ENCODE results near the gene DLG2. TPM values are rescaled to one million over a fixed set of nuclear protein-coding genes. Genes with fewer than 3 reads are reported as not detected.

Gene DLG2
- total RNA-seq, 1 donor from 2014 or later = 5.9 TPM

DNA sequence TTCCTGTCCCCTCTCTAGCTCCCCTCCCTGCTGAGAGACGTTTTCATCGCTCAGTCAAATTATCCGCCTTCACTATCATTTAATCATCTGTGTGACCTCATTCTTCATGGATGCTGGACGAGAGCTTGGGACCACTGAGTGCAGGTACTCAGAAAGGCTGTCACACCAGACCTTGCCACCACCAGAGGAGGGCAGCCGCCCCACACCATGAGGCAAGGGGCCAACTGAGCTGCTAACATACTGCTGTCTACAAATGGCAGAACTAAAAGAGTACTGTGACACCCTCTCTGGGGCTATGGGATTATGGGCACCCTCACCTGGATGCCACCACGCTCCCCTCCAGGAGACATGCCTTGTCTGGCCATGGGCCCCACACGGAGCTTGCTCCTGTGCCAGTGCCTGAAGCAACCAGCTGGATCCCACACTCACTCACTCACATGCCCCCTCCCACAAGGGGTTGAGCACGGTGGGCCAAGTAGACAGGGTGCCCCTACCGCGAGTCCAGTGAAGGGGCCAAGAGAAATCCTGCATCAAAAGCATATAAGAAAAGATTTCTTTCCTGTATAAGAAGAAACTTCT, 1670.9 kb downstream of the DLG2 start:
- H3K4me1 Mint-ChIP-seq (ENCODE audit: unreplicated experiment) = peaks cover 7% of the 10 kb centered on the region
- H3K27ac Mint-ChIP-seq = no peak overlapping the region
- TF ChIP-seq, protein P1, sequence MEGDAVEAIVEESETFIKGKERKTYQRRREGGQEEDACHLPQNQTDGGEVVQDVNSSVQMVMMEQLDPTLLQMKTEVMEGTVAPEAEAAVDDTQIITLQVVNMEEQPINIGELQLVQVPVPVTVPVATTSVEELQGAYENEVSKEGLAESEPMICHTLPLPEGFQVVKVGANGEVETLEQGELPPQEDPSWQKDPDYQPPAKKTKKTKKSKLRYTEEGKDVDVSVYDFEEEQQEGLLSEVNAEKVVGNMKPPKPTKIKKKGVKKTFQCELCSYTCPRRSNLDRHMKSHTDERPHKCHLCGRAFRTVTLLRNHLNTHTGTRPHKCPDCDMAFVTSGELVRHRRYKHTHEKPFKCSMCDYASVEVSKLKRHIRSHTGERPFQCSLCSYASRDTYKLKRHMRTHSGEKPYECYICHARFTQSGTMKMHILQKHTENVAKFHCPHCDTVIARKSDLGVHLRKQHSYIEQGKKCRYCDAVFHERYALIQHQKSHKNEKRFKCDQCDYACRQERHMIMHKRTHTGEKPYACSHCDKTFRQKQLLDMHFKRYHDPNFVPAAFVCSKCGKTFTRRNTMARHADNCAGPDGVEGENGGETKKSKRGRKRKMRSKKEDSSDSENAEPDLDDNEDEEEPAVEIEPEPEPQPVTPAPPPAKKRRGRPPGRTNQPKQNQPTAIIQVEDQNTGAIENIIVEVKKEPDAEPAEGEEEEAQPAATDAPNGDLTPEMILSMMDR (conservative IDR thresholded peaks at IDR 0.05) = no peak
- DNase-seq (ENCODE audit: extremely low spot score, unreplicated experiment) = no peak
- H3K27me3 Mint-ChIP-seq = no peaks in the 10 kb centered on the region
- peaks cover 7% of the 10 kb centered on the region for H3K9me3 Mint-ChIP-seq
- no peaks in the 10 kb centered on the region for H3K36me3 Mint-ChIP-seq
- H3K4me3 Mint-ChIP-seq = no peak overlapping the region

DNA sequence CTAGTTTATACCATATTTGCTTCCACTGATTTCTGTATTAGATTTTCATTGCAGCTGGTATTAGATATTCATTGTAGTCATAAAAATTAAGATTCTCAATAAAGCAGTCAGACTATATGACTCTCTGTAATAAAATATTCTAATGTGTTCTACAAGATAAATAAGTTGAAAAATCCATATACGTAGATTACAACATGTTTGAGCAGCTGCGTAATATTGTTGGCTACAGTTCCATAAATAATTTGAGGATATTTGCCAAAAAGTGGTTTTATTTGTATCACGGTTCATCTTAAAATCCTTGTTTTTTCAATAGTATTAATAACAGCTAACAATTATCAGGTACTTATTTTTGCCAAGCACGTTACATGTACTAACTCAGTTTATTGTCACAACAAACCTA, 1672.4 kb downstream of the DLG2 start:
- H3K36me3 Mint-ChIP-seq = no peaks in the 10 kb centered on the region
- DNase-seq (ENCODE audit: extremely low spot score, unreplicated experiment) = no peak
- peaks cover 8% of the 10 kb centered on the region for H3K4me1 Mint-ChIP-seq (ENCODE audit: unreplicated experiment)
- H3K27me3 Mint-ChIP-seq = no peaks in the 10 kb centered on the region
- H3K27ac Mint-ChIP-seq = no peak overlapping the region
- TF ChIP-seq, protein P1 (conservative IDR thresholded peaks at IDR 0.05) = no peak
- peaks cover 7% of the 10 kb centered on the region for H3K9me3 Mint-ChIP-seq
- H3K4me3 Mint-ChIP-seq = no peak overlapping the region

DNA sequence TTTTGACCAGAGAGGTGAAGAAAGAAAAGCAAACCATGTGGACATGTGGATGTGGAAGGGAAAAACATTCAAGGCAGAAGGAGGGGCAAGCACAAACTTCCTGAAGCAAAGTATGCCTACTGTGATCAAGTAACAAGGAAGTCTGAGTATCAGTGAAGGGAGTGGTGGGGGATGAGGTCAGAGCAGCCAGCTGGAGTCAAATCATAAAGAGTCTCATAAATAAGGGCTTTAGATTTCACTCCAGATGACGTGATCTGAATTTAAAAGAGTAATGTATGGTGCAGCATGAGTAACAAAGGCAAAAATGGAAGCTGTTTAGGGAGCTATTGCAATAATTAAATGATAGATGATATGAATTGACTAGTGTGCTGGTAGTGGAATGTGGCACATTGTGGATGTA, 1675.6 kb downstream of the DLG2 start:
- H3K36me3 Mint-ChIP-seq = no peaks in the 10 kb centered on the region
- peaks cover 8% of the 10 kb centered on the region for H3K4me1 Mint-ChIP-seq (ENCODE audit: unreplicated experiment)
- H3K27me3 Mint-ChIP-seq = no peaks in the 10 kb centered on the region
- H3K9me3 Mint-ChIP-seq = peaks cover 7% of the 10 kb centered on the region
- no peak for DNase-seq (ENCODE audit: extremely low spot score, unreplicated experiment)
- peak overlapping the region; percentile 51 for H3K27ac Mint-ChIP-seq
- H3K4me3 Mint-ChIP-seq = peak overlapping the region; percentile 5
- TF ChIP-seq, protein P1 (conservative IDR thresholded peaks at IDR 0.05) = no peak

DNA sequence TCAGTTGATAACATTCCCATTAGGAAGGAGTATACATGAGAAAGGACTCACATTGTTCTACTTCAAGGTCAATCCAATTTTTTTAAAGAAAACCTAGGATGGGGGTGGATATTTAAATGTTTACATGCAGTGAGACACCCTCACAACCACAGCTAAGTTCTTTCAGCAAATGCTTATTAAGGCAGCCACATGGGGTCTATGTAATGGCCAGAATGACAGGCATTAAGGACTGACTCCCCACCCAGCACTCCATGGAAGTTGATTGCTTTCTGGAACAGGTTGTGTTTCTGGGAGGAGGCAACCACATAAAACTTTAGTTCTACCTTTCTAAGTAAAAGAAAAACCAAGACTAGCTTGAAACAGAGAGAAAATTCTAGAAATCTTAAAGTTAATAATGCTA, 1678.9 kb downstream of the DLG2 start:
- H3K4me3 Mint-ChIP-seq = no peak overlapping the region
- TF ChIP-seq, protein P1 (conservative IDR thresholded peaks at IDR 0.05) = no peak
- no peak overlapping the region for H3K27ac Mint-ChIP-seq

DNA sequence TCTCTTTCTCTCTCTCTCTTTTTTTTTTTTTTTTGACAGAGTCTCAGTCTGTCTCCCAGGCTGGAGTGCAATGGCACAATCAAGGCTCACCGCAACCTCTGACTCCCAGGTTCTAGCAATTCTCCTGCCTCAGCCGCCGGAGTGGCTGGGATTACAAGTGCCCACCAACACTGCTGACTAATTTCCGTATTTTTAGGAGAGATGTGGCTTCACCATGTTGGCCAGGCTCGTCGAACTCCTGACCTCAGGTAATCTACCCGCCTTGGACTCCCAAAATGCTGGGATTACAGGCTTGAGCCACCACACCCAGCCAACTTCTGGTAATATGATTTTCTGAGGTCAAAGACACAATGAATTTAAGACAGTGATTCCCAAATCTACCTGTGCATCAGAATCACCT, 1681.2 kb downstream of the DLG2 start:
- Mint-ChIP-seq H3K27ac (no peak overlapping the region), H3K36me3 (no peaks in the 10 kb centered on the region), H3K4me3 (no peak overlapping the region), H3K9me3 (no peaks in the 10 kb centered on the region), H3K27me3 (no peaks in the 10 kb centered on the region), H3K4me1 (ENCODE audit: unreplicated experiment) (no peaks in the 10 kb centered on the region)
- no peak for DNase-seq (ENCODE audit: extremely low spot score, unreplicated experiment)
- TF ChIP-seq, protein P1 (conservative IDR thresholded peaks at IDR 0.05) = no peak

More for the DNA sequence above, 1678.9 kb downstream of the DLG2 start:
- peaks cover 8% of the 10 kb centered on the region for H3K4me1 Mint-ChIP-seq (ENCODE audit: unreplicated experiment)
- H3K9me3 Mint-ChIP-seq = peaks cover 7% of the 10 kb centered on the region
- no peaks in the 10 kb centered on the region for H3K27me3 Mint-ChIP-seq
- no peaks in the 10 kb centered on the region for H3K36me3 Mint-ChIP-seq
- DNase-seq (ENCODE audit: extremely low spot score, unreplicated experiment) = no peak

DNA sequence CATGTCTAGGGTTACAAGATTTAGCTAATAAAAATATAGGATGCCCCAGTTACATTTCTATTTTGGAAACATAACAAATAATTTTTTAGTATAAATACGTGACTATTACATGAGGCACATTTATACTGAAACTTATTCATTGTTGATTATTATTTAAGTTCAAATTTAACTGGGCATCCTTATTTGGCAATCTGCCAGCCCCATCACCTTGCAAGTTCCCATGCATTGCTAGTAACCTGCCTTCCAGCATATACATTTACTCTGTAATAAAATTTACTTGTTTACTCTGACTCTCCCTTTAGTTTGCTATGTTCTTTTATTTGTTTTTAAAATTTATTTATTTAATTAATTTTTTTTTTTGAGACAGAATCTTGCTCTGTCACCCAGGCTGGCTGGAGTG, 1686.1 kb downstream of the DLG2 start:
- TF ChIP-seq, protein P1 (conservative IDR thresholded peaks at IDR 0.05) = no peak
- H3K4me3 Mint-ChIP-seq = no peak overlapping the region
- no peaks in the 10 kb centered on the region for H3K27me3 Mint-ChIP-seq
- no peaks in the 10 kb centered on the region for H3K9me3 Mint-ChIP-seq
- no peaks in the 10 kb centered on the region for H3K4me1 Mint-ChIP-seq (ENCODE audit: unreplicated experiment)
- H3K27ac Mint-ChIP-seq = no peak overlapping the region
- H3K36me3 Mint-ChIP-seq = no peaks in the 10 kb centered on the region
- DNase-seq (ENCODE audit: extremely low spot score, unreplicated experiment) = no peak
